Panc1 (cell line): ENCODE measurements around the gene TMEM174. TPM values are rescaled to one million over a fixed set of nuclear protein-coding genes. Genes with fewer than 3 reads are reported as not detected.

Experiments used
- ATAC-seq: fragments of 200-7000 bp; cut with Tn5 transposase; 2 replicates; pipeline ENCODE4 v1.9.1; 2020; ENCODE audit warnings: mild to moderate bottlenecking, moderate library complexity
- BruUV-seq: library from RNA; stranded (reverse); fragments of 400-500 nt; replicated peaks from 2 replicates; lab custom pipeline; 2021; lab: Mats Ljungman, UMichigan
- CTCF ChIA-PET: fragments of 300-600 bp; sonication (Branson Sonifier 250); formaldehyde crosslinking; loops from one replicate; lab custom pipeline; 2022; ENCODE audit warnings: antibody characterized with exemption; lab: Charles Lee
- POLR2A ChIA-PET: fragments of 300-600 bp; sonication (Branson Sonifier 250); formaldehyde crosslinking; loops from one replicate; lab custom pipeline; 2022; ENCODE audit warnings: antibody characterized with exemption; lab: Charles Lee
- DNase-seq: peaks from one replicate; pipeline ENCODE4 v3.0.0-alpha.2; 2010; ENCODE audit warnings: low read depth, low spot score
- H3K27ac ChIP-seq: 2 replicates; pipeline ENCODE4 v1.5.1; 2011; ENCODE audit warnings: mild to moderate bottlenecking, low read length, inconsistent platforms
- H3K27me3 ChIP-seq: fragments of 200-500 bp; sonication (Bioruptor generic); 2 replicates; pipeline ENCODE4 v1.6.0; 2014; ENCODE audit warnings: low read length, inconsistent platforms; ENCODE audit not compliant: control insufficient read depth, insufficient read depth
- H3K36me3 ChIP-seq: fragments of 200-500 bp; sonication (Bioruptor generic); 2 replicates; pipeline ENCODE4 v1.5.1; 2014; ENCODE audit warnings: inconsistent platforms, mild to moderate bottlenecking, low read length, moderate library complexity; ENCODE audit not compliant: control insufficient read depth, insufficient read depth
- H3K4me1 ChIP-seq: 2 replicates; pipeline ENCODE4 v1.5.1; 2011; ENCODE audit warnings: inconsistent platforms, mild to moderate bottlenecking, low read length, moderate library complexity; ENCODE audit not compliant: control insufficient read depth, insufficient read depth
- H3K4me3 ChIP-seq, 2 experiments: 2 replicates each; pipeline ENCODE4 v1.5.1; 2011 to 2012; ENCODE audit warnings: low read depth in 2 of 2, low read length in 2 of 2, mild to moderate bottlenecking in 2 of 2, inconsistent platforms in 1 of 2, moderate library complexity in 1 of 2
- H3K9me3 ChIP-seq: fragments of 200-500 bp; sonication (Bioruptor generic); 2 replicates; pipeline ENCODE4 v1.5.1; 2014; ENCODE audit warnings: low read depth, mild to moderate bottlenecking, inconsistent platforms, low read length, moderate library complexity; ENCODE audit not compliant: control insufficient read depth, insufficient read depth
- POLR2AphosphoS5 ChIP-seq: IDR thresholded peaks from 2 replicates; pipeline ENCODE4 v1.6.1; 2012; ENCODE audit warnings: mild to moderate bottlenecking, low read depth, low read length, moderate library complexity
- SIN3A ChIP-seq: IDR thresholded peaks from 2 replicates; pipeline ENCODE4 v1.6.1; 2012; ENCODE audit warnings: low read depth, mild to moderate bottlenecking, low read length, moderate library complexity, borderline replicate concordance; ENCODE audit not compliant: insufficient read depth
- TCF7L2 ChIP-seq: IDR thresholded peaks from 2 replicates; pipeline ENCODE4 v1.6.1; 2011; ENCODE audit warnings: mild to moderate bottlenecking, low read depth, low read length, inconsistent platforms
- in situ Hi-C: cut with HindIII; loops from 2 replicates; pipeline ENCODE4 v1.10.0; 2016; ENCODE audit warnings: low sequenced_read_pairs, low pct_unique_long_range_greater_than_20kb
- intact Hi-C: fragments of 100-400 bp; cut with micrococcal nuclease; formaldehyde crosslinking; loops from one replicate; pipeline ENCODE4 v1.10.0; 2022; ENCODE audit not compliant: unreplicated experiment
- total RNA-seq: library from RNA; stranded (reverse); gene quantifications from one replicate; pipeline ENCODE4 v1.2.1, GENCODE V29; 2021; ENCODE audit not compliant: unreplicated experiment
- TF ChIP-seq, protein P1 (sequence below), 2 experiments: IDR thresholded peaks; 2 replicates each; pipeline ENCODE4 v1.6.1; 2011 to 2012; ENCODE audit warnings: low read depth in 2 of 2, control low read depth in 1 of 2, low read length in 1 of 2, mild to moderate bottlenecking in 1 of 2, moderate library complexity in 1 of 2; ENCODE audit not compliant: insufficient read depth in 1 of 2
- TF ChIP-seq, protein P2 (sequence below): fragments of 450-650 bp; IDR thresholded peaks from 2 replicates; pipeline ENCODE4 v1.5.1; 2017; ENCODE audit warnings: mild to moderate bottlenecking

TMEM174 gene
- total RNA-seq, 1 experiment from 2014 or later, result not detected

DNA sequence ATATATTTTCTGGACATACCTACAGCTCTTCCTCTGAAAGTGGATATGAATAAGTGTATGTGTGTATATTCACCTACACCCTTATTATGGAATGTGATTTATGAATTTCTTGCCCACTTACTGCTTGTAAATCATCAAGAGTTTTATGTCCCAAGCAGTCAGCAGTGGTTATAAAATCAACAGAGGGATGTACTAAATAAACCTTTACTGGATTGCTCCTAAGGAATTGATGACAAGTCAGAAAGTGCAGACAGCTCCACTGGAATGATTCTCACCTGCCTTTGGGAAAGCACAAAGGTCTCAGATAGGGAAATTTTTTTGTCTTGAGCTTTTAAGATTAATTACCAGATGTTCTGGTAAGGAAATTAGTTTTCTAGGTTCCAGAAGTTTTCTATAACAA is 9.3 kb downstream of the TMEM174 start:
- H3K27me3 ChIP-seq, result no peaks in the 10 kb centered on the region
- H3K9me3 ChIP-seq, result peaks cover 10% of the 10 kb centered on the region; the same call in 1 of the 2 replicates
- no peak overlapping the region for H3K27ac ChIP-seq
- TF ChIP-seq, protein P1, sequence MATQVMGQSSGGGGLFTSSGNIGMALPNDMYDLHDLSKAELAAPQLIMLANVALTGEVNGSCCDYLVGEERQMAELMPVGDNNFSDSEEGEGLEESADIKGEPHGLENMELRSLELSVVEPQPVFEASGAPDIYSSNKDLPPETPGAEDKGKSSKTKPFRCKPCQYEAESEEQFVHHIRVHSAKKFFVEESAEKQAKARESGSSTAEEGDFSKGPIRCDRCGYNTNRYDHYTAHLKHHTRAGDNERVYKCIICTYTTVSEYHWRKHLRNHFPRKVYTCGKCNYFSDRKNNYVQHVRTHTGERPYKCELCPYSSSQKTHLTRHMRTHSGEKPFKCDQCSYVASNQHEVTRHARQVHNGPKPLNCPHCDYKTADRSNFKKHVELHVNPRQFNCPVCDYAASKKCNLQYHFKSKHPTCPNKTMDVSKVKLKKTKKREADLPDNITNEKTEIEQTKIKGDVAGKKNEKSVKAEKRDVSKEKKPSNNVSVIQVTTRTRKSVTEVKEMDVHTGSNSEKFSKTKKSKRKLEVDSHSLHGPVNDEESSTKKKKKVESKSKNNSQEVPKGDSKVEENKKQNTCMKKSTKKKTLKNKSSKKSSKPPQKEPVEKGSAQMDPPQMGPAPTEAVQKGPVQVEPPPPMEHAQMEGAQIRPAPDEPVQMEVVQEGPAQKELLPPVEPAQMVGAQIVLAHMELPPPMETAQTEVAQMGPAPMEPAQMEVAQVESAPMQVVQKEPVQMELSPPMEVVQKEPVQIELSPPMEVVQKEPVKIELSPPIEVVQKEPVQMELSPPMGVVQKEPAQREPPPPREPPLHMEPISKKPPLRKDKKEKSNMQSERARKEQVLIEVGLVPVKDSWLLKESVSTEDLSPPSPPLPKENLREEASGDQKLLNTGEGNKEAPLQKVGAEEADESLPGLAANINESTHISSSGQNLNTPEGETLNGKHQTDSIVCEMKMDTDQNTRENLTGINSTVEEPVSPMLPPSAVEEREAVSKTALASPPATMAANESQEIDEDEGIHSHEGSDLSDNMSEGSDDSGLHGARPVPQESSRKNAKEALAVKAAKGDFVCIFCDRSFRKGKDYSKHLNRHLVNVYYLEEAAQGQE (IDR thresholded peaks at IDR 0.05; ENCODE audit: insufficient read depth in 1 of 2, low read depth in 2 of 2, low read length in 1 of 2), result no peak
- no peak for TF ChIP-seq SIN3A
- TF ChIP-seq POLR2AphosphoS5, result no peak
- TF ChIP-seq, protein P2, sequence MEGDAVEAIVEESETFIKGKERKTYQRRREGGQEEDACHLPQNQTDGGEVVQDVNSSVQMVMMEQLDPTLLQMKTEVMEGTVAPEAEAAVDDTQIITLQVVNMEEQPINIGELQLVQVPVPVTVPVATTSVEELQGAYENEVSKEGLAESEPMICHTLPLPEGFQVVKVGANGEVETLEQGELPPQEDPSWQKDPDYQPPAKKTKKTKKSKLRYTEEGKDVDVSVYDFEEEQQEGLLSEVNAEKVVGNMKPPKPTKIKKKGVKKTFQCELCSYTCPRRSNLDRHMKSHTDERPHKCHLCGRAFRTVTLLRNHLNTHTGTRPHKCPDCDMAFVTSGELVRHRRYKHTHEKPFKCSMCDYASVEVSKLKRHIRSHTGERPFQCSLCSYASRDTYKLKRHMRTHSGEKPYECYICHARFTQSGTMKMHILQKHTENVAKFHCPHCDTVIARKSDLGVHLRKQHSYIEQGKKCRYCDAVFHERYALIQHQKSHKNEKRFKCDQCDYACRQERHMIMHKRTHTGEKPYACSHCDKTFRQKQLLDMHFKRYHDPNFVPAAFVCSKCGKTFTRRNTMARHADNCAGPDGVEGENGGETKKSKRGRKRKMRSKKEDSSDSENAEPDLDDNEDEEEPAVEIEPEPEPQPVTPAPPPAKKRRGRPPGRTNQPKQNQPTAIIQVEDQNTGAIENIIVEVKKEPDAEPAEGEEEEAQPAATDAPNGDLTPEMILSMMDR, result no peak
- no peak for TF ChIP-seq TCF7L2
- CTCF ChIA-PET, result interaction anchor here (0.5 kb wide), 1 partner anchor 18 kb away, joined by 4 read pairs; no protein-coding TSS in a partner anchor
- in situ Hi-C loops (no loop called here), intact Hi-C loops (no loop called here)
- no peak for ATAC-seq
- H3K4me1 ChIP-seq, result no peaks in the 10 kb centered on the region
- POLR2A ChIA-PET, result no interaction called here
- no TSS peak for BruUV-seq
- DNase-seq, result no peak
- H3K4me3 ChIP-seq, result no peak overlapping the region
- no peaks in the 10 kb centered on the region for H3K36me3 ChIP-seq

DNA sequence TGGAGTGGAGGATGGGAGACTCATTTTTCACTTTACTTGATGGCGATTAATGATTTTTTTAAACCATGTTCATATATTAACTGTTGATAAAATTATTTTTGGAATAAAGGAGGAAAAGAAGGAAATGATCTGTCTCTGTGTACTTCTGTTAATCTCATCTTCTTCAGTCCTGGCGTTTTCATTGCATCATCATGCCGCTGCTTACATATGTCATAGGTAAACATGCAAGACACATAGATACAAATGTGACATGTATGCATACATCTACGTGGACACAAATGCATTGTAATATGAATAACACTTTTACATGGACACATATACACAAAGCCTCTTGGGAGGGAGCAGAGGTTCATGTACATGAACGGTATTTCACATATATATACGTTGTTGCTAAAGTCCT is 10.0 kb downstream of the TMEM174 start:
- ChIA-PET POLR2A (no interaction called here), CTCF (interaction anchor here (0.5 kb wide), 1 partner anchor 18 kb away, joined by 4 read pairs; no protein-coding TSS in a partner anchor)
- in situ Hi-C loops, result no loop called here
- Histone ChIP-seq H3K4me1 (no peaks in the 10 kb centered on the region), H3K36me3 (no peaks in the 10 kb centered on the region), H3K27me3 (no peaks in the 10 kb centered on the region), H3K9me3 (peaks cover 10% of the 10 kb centered on the region; the same call in 1 of the 2 replicates), H3K4me3 (no peak overlapping the region), H3K27ac (no peak overlapping the region)
- intact Hi-C loops, result no loop called here
- no peak for DNase-seq
- TF ChIP-seq POLR2AphosphoS5, result no peak
- TF ChIP-seq, protein P1 (IDR thresholded peaks at IDR 0.05; ENCODE audit: insufficient read depth in 1 of 2, low read depth in 2 of 2, low read length in 1 of 2), result no peak
- TF ChIP-seq, protein P2, result no peak
- no peak for ATAC-seq
- no TSS peak for BruUV-seq
